HEK293T (cell line): ENCODE data around the gene ING3.

Experiments
- ARNT ChIP-seq: fragments of 450-650 bp; IDR thresholded peaks from 2 replicates; pipeline ENCODE4 v1.6.1; 2017; ENCODE audit warnings: mild to moderate bottlenecking
- CTBP1 ChIP-seq: fragments of 450-650 bp; IDR thresholded peaks from 2 replicates; pipeline ENCODE4 v1.6.1; 2016; ENCODE audit warnings: borderline replicate concordance
- ELF4 ChIP-seq: fragments of 450-650 bp; IDR thresholded peaks from 2 replicates; pipeline ENCODE4 v1.6.1; 2017; ENCODE audit warnings: antibody characterized with exemption
- FOXA1 ChIP-seq: fragments of 450-650 bp; IDR thresholded peaks from 2 replicates; pipeline ENCODE4 v1.6.1; 2016; ENCODE audit warnings: mild to moderate bottlenecking
- FOXK2 ChIP-seq: fragments of 450-650 bp; IDR thresholded peaks from 2 replicates; pipeline ENCODE4 v1.6.1; 2016; ENCODE audit warnings: mild to moderate bottlenecking
- FOXM1 ChIP-seq: fragments of 450-650 bp; IDR thresholded peaks from 2 replicates; pipeline ENCODE4 v1.6.1; 2017; ENCODE audit warnings: mild to moderate bottlenecking, borderline replicate concordance
- L3MBTL2 ChIP-seq: fragments of 450-650 bp; conservative IDR thresholded peaks from 2 replicates; pipeline ENCODE4 v1.6.1; 2016; ENCODE audit warnings: mild to moderate bottlenecking
- LEF1 ChIP-seq: fragments of 450-650 bp; IDR thresholded peaks from 2 replicates; pipeline ENCODE4 v1.6.1; 2017; ENCODE audit warnings: mild to moderate bottlenecking, borderline replicate concordance
- NFRKB ChIP-seq: fragments of 450-650 bp; IDR thresholded peaks from 2 replicates; pipeline ENCODE4 v1.6.1; 2016; ENCODE audit warnings: mild to moderate bottlenecking, moderate library complexity
- PKNOX1 ChIP-seq: fragments of 450-650 bp; IDR thresholded peaks from 2 replicates; pipeline ENCODE4 v1.6.1; 2016
- SP1 ChIP-seq: fragments of 450-650 bp; IDR thresholded peaks from 2 replicates; pipeline ENCODE4 v1.6.1; 2017
- SUZ12 ChIP-seq: fragments of 450-650 bp; IDR thresholded peaks from 2 replicates; pipeline ENCODE4 v1.6.1; 2016; ENCODE audit warnings: mild to moderate bottlenecking
- TARDBP ChIP-seq: fragments of 450-650 bp; IDR thresholded peaks from 2 replicates; pipeline ENCODE4 v1.6.1; 2016
- ZNF384 ChIP-seq: fragments of 450-650 bp; IDR thresholded peaks from 2 replicates; pipeline ENCODE4 v1.6.1; 2016

DNA sequence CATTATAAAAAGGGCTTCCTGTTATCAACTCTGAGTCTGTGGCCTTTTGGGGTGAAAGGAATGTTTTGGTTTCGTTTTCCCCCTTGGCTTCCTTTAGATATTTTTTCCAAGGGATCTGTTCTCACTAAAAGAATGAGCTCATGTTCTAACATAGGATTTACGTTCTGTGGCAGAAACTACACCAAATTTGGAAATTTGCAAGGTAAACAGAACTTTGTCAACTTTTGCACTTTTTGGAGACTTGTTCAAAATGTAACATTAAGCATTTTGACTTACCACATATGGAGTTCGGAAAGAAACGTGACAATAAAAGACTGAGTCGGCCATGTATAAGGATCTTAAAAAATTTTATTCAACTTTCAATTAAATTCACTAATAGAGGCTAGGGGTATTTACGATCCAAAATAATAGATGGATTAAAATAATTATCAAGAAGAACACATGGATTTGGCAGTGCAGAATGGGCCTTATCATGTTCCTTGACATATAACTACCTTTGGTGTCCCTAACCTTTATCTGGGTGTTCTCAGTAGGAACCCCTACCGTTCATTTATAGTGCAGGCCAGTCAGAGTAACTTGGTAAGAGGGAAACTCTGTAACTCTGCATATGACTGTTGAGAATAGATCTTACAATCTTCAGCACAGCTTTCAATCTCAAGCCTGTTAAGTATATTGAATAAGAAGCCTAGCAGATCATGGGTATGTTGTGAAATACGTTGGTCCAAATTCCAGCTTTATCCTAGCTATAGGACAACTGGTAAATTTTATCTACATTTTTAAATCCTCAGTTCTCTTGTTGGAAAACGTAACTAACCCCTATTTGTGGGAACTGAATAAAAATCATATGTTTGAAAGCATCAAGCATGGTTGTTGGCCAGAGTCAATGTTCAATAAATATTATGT, 49.8 kb downstream of the ING3 start:
- no peak for TF ChIP-seq FOXM1
- no peak for TF ChIP-seq L3MBTL2
- TF ChIP-seq ZNF384: no peak
- TF ChIP-seq SP1: no peak
- TF ChIP-seq TARDBP: no peak
- no peak for TF ChIP-seq ELF4
- TF ChIP-seq CTBP1: no peak
- no peak for TF ChIP-seq PKNOX1
- no peak for TF ChIP-seq SUZ12
- no peak for TF ChIP-seq ARNT
- TF ChIP-seq FOXK2: no peak
- no peak for TF ChIP-seq NFRKB
- TF ChIP-seq LEF1: no peak
- TF ChIP-seq FOXA1: no peak
